D341Med (cell line): ENCODE results near the gene FAM216B.
"Not testable (repeated sequence)": the region's sequence is repeated elsewhere in the genome, so short reads cannot be mapped to it uniquely, and the experiment has no call there.

Source experiments
- DNase-seq: peaks from one replicate; pipeline ENCODE4 v3.0.0; 2012; ENCODE audit warnings: low spot score

FAM216B gene

DNA sequence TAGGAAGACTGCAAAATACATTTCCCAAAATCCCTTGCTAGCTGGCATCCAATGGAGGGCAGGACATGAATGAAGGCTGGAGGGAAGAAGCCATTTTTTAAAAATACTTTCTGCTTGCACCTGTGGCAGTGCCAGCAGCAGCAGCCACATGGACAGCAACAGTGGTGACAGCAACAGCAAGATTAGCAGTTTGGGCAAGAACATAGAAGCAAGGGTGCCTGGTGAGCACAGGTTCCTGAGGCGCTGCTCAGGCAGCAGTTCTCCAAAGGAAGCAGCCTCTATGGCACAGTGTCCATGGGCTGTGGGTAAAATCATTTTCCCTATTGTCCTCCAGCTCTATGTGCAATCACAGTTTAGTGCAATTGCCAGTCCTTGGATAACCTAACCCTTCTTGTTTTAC lies 1.3 kb upstream of the FAM216B start:
- no peak for DNase-seq

DNA sequence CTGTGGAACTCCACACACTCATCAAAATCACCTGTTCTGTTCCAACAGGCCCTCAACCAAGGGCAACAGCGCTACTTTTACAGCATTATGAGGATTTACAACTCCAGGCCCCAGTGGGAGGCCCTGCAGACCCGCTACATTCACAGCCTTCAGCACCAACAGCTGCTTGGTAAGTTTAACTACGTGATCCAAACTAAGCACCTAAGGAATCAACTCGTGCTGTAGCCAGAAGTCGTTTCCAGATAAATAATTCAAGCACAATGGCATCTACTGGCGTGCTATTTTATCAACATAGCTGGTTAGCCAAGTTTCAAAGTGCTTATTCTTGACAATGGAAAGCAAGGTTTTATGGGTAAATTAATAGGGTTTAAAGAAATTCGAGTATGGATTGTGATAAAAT lies 5.3 kb downstream of the FAM216B start:
- DNase-seq, result no peak

DNA sequence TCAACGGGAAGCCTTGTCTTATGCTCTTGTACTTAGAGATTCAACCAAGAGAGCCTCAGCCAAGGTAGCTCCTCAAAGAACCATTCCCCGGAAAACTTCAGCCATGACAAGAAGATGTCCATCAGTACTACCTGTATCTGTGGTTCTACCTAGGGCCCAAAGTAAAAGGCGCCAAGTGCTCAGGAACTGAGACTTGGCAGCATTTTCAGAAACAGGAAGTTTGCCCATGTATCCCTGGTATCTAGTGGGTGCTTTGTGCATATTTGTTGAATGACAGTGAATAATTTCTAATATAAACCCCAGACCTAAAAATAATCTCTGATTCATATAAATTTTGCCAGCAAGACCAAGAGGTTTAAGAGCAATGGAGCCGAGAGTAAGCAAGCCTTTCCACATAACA lies 7.2 kb downstream of the FAM216B start:
- DNase-seq, result no peak

DNA sequence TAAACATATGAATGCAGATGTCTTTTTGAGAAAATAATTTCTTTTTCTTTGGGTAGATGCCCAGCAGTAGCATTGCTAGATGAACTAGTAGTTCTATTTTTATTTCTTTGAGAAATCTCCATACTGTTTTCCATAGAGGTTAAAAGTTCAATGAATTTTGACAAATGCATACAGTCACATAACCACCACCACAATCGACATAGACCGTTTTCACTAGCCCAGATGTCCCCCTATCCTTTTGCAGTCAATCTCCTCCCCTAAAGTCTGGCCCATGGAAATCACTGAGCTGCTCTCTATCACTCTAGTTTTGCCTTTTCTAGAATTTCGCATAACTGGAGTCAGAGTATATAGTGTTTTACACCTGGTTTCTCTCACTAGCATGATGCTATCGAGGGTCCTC lies 10.8 kb downstream of the FAM216B start:
- DNase-seq, result no peak

DNA sequence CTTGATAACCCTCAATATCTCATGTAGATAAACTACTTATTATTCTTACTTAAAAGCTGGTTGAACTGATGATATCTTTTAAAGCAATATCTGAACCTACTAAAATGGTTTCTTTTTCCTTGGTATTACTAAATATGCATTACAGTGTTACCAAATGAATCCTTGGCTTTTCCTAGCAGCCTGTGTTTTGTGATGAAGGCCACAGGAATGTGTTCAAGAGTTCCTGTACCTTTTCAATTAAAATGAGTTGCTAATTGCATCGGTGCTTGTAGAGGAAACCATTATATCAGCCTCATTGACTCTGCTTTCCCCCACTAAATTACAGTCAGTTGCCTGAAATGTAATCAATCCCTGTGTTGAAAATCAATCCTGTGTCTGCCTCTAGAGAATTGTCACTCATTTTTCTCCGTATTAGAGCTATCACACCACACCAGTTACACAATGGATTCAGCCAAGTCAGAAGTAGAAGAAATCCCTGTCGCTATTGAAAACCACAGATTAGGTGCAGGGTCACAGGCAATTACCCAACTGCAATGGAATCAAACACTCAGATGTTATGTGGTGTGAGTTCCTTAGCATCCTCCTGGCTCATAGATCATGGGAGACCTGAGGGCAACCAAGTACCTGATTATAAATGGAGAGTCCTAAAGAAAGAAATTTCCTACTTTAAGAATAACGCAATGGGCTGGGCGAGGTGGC lies 13.3 kb downstream of the FAM216B start:
- no peak for DNase-seq

DNA sequence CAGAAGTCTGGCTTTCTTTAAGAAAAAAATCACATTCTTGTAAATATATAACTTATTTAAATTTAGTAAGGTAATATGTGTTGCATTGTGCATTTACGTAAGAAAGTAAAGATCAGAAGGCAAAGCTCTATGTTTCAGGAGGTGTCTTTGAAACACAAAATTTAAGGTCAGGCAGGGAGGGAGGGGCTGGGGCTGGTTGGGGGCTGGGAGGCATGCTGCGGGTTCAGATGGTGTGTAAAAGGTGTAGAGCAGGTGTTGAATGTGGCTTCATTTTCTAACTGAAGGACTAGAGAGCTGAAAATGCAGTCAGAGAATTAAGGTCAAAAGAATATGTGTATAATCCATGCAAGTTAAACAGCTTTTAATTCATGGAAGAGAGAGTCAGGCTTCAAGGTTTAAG lies 14.3 kb downstream of the FAM216B start:
- DNase-seq, result no peak

DNA sequence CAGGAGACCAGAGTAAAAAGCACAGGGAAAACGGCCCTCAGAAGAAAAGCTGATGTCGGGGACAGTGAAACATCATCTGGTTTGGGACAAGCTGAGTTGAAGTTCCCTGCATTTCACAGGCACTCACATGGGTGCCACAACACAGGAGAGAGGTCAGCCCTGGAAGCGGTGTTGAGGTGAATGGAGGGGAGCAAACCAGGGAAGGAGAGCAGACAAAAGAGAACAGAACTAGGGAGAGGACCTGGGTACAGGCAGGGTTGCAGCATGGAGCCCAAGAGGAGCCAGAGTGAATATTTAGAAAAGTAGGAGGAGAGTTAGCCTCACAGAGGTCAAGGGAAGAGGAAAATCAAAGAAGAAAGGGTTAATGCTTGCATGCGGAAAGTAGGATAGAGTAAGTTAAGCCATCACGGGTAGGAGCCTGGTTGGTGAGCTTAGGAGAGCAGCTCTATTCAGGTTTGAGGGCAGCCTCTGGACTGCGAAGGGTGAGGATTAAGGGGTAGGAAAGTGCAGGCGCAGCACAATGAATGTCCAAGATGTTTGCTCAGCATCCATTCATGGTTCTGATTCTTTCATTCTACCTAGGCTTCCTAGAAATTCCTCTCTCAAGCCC lies 15.5 kb downstream of the FAM216B start:
- no peak for DNase-seq

DNA sequence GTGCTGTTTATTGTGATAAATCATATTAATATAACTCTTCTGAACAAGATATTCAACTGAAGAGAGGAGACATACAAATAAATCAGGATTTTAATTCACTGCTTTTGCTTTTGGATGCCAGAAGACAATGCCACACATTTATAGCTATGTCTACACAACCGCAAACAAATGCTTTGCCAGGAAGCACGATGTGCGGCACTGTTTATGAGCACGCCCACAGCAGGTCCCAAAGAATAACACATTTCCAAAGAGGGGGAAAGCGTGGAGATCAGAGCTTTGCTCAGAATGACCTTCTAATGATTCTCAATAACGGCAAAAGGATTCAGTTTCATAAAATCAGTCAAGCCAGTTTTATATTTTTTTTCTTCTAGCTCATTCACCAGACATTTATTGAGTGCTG lies 16.7 kb downstream of the FAM216B start:
- DNase-seq, result no peak

DNA sequence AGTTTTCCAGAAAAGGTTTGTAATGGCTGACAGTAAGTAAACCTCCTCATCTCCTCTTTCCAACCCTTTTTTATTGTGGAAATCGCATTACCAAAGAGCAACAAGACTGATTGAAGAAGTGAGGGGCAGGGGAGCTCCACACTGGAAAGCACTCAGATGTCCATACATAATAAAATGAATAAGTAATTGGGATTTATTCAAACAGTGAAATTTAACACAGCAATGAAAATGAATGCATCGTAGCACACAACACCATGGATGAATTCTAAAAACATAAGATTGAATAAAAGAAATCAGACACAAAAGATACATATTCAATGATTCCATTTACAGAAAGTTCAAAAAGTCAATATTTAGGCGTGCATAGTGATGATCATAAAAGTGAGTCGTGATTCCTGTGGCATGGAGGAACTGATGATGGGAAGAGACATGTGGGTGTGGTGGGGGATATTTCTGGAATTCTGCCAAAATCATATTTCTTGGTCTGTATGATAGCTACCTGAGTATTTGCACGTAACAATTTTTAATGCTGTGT lies 18.8 kb downstream of the FAM216B start:
- no peak for DNase-seq

DNA sequence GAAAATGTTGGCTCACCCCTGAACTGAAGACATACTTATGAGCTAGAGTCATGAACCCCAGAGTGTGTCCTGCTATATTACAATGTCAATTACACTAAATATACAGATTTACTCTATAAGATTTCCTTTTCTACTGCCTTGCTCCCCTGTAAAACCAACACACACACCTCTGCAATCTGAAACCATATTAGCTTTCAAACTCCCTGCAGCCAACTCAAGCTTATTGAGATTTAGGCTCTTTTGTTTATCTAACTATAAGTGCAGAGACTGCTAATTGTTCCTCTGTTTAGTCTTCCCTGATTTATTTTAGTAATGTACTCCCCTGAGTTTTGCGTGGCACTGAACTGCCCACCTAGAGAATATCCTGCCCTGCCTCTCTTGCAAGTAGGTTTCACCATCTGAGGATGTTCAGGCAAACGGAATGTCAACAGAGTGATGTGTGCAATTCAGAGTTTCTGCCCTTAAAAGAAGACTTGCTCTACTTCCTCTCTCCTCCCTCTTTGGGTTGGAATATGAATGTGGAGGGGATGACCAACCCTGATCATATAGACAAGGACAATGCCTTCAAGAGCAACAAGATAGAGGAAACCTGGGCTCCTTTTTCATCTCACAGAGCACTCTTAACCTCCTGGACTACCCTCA lies 22.3 kb downstream of the FAM216B start:
- no peak for DNase-seq

DNA sequence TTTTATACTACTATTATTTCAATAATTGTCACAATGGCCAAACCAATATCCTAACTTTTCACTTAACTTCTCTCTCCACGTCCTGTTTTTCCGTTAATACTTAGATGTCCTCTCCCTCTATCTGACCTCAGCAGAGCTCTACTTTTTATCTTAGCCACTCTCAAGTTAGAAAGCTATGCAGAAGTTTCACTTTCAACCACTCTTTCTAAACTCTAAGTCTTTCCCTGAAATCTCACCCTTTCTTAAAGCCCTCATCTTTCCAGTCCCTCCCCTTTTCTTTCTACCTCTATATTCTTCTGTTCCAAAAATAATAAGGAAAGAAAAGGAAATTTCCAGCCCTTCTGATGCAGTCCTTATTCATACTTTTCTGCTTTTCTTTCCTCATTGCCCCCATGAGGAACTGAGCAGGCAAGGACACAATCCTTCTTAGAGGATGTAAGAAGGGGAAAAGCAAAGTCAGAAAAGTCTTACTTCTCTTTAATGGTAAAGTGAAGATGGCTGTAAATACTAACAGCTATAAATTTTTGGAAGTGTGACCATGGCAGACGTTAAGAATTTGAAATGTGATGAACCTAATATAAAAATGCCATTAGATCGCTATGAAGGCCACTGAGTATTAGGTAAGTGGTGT lies 23.0 kb downstream of the FAM216B start:
- DNase-seq, result no peak

DNA sequence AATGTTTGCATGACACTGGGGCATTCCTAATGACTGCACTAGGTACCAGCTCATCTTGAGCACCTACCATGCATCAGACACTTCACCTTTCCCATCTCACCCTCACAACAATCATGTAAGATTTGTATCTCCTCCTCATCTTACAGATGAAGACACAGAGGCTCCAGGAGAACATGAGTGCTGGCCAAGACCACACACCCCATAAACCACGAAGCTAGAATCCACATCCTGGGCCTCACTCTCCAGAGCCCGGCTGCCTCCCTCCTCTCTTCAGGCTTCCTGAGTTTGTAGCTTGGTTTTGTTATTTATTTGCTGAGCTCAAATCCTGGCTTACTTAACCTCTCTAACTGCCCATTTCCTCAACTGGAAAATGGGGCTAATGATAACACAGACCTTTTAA lies 25.9 kb downstream of the FAM216B start:
- no peak for DNase-seq

DNA sequence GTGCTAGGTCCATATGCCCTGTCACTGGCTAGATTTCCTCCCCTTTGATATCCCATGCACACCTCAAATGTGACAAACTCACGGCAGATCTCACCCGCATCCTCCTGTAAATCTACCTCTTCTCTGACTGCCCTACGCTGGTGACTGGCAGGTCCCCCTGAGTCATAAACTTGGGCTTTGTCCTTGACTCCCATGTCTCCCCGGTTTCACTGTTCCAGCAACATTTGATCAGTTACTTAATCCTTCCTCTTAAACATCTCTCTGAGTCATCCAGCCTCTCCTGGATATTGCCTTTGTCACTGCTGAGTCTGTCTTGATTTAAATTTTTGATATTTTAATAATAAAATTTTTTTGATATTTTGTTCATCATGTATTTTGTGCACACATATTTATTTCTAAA lies 26.5 kb downstream of the FAM216B start:
- DNase-seq, result no peak

DNA sequence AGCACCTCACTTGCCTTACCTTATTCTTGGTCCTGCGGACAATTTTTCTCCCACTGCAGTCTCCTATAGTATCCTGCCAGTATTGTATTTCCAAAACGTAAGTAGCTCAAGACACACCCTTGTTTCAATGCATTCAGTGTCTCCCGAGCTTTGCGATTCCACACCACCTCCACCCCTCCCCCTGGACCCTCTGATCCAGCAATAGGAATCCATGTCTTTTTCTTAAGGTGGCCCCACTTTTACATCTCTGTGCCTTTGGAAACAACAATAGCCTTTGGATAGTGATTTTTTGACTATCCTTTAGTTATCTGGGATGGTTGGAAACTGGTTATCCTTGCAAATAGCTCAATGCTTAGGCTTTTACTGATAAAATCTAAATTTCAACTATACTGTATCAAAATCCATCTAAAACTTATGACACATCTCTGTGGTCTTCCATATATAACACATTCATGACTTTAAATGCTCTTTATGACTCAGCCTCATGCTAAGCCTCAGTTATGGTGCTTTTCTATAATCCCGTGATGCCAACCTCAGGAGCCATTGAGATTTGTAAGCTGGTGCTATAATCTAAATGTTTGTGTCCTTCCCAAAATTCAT lies 27.1 kb downstream of the FAM216B start:
- DNase-seq, result no peak

DNA sequence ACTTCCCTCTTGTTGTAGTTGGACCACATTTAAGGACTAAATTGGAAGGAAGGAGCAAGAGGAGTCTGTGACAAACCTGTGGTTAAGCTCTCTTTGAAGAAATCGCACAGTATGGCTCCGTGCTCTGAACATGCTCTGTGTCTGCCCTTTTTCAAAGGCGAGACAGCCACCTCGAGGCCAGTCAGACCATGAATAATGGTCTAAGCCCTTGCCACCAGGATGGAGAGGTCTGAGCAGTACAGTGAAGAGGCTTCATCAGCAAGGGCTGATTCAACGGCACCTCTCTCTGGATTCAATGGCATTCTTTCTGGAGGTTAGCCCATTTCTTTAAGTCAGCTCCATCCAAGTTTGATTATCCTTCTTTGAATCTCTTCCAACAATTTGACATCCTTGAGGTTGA lies 30.9 kb downstream of the FAM216B start:
- no peak for DNase-seq

DNA sequence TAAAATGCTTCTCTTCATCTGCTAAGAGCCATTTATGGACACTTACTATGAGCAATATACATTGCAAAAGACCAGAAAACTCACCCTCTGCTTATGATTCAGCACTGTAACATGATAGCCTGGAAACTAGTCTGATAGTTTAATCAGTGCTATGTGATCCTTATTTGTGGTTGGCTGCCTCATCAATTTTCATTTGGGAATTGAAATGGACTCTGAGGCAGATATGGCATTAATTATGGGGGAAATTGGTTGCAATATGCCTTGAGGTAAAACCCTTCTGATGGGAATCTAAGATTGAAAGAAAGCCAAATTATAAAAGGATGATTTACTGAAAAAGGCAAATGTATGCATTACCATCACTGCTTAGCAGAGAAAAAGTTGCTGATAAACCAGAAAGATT lies 33.5 kb downstream of the FAM216B start:
- DNase-seq, result no peak

DNA sequence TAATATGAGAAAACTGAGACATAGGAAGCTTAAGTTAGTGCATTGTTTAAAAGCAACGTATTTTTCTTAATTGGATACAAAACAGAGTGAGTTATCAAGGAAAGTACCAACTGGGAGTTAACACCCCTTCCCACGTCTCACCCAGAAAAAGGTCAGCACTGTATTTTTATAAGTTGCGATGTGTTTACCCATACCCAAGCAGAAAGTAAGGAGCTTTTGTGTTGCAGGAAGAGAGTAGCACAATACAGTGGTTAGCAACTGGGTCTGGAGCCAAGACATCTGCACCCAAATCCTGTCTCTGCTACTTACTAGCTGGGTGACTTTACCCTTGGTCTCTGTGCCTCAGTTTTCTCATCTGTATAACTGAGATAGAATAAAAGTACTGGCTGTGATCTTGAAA lies 34.3 kb downstream of the FAM216B start:
- DNase-seq, result no peak

DNA sequence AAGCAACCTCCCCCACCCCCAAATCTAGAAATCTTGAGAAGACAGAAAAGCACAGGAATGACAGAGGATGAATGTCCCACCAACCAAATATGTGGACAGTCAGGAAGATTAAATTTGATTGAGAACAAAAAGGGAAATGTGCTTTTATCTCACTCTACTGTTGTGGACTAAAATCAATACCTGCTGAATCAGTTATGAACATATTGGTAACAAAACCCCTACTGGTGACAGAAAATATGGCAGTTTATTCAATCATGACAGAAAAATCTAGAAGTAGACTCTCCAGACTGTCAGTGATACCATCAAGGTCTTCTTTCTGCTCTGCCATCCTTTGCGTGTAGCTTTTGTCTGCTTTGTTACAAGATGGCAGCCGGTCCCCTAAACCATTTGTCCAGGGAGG lies 35.2 kb downstream of the FAM216B start:
- DNase-seq, result no peak

DNA sequence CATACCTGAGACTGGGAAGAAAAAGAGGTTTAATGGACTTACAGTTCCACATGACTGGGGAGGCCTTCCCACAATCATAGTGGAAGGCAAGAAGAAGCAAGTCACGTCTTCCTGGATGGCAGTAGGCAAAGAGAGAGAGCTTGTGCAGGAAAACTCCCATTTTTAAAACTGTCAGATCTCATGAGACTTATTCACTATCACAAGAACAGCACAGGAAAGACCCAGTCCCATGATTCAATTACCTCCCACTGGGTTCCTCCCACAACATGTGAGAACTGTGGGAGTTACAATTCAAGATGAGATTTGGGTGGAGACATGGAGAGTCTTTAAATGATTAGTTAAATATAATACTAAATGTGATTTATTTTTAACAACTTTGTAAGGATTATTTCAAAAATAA lies 38.3 kb downstream of the FAM216B start:
- DNase-seq, result not testable (repeated sequence)

DNA sequence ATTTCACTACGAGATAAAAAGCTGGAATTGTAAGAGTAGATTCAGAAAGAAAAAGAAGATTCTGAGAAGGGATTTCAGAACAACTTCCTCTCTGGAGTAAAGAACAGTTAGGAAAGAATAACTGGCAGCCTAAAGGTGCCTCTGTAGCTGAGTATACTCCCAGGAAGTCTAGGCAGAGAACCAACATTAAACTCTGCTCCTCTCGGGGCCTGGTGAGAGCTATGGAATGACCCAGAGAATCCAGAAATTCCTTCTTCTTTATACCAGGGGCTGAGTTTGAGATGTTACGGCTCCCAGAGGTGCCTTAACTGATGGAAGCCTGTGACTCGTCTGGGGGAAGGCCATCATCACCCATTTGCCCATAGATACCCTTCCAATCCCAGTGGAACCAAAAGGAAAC lies 39.1 kb downstream of the FAM216B start:
- DNase-seq, result no peak

DNA sequence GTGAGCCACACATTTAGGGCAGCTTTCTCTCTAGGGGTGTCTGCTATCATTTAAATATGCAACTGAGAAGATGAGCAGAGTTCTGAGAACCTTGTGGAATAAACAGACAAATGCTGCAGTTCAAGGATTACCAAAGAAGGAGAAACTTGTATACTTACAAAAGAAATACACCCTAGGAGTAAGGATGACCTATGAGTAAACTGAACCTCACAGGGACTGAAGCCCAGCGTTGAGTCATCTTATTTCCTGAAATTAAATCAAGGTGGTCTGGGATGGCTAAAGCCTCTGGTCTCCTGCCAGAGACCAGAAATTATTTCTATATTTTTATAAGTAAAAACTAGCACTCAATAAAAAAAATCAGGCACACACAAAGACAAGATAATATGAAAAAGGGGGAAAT lies 40.1 kb downstream of the FAM216B start:
- no peak for DNase-seq

DNA sequence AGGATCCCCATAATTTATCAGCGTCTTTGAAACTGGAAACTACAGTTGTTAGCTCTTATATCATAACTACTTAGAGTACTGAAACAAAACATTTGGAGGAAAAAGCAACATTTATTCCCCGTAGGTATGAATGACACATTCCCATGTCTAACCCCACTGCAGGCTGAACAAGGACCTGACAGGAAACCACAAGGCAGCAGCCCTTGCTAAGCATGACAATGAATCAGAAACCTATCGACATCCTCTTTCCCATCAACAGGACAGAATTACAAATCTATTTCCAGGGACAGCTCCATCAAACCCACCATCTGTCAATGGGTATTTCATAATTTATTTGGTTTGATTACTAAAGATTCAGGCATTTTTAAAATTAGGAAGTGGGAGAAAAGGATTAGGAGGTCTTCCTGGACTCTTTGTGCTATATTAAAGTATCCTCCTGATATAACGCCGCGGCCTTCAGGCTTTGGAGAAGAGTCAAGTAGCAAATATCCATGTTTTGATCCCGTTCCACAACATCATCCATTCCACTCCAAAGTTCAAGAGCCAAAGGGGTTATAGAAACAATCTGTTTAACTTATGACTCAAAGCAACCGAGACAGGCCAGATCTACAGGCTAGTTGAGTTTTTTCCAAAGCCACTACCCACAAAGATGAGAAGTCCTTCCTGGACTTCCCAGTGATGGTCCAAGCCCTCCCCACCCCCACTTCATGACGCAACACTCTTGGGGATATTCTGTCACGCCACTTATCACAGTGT lies 51.1 kb downstream of the FAM216B start:
- DNase-seq, result no peak
